HG03442 (cell line): ENCODE results near the gene CDH5.
"Not testable (repeated sequence)": the region's sequence is repeated elsewhere in the genome, so short reads cannot be mapped to it uniquely, and the experiment has no call there.

Experiments
- ATAC-seq: cut with Tn5 transposase; IDR thresholded peaks from one replicate; pipeline ENCODE4 v1.9.1; 2021; ENCODE audit warnings: mild to moderate bottlenecking, moderate library complexity; ENCODE audit not compliant: unreplicated experiment

The CDH5 gene

DNA sequence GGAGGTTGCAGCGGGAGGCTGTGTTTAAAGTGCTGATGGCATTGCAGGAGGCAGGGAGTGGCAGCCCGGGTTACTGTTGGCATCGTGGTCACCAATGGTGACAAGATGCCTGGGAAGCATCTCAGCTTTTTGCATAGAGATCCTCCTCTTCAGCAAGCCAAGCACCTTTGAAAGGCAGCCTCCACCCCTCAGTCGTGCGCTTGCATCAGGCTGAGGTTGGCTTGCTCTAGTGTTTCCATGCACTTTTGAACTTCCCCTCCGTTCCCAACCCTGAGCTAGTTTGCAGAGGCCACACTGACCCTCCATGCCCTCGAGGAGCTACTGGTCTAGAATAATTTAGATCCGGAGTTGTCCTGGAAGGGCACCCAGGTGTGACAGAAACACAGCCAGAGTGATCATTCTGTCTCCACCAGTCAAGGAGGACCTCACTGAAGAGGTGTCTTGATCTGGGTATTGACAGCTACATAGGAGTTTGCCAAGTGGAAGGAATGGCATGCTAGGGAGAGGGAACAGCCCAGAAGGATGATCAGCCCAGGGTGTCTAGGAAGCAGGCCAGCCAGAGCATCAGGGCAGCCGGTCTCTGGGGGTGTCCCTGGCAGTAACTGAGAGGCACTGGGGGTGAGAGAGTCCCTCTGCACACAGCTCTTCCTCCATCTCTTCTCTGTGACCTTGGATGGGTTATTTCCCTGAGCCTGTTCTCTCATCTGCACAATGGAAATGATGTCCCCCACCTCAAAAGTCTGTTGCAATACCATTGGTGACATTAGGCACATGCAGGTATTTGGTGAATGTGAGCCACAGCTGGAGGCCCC is 68.3 kb downstream of the CDH5 start:
- ATAC-seq = no peak

DNA sequence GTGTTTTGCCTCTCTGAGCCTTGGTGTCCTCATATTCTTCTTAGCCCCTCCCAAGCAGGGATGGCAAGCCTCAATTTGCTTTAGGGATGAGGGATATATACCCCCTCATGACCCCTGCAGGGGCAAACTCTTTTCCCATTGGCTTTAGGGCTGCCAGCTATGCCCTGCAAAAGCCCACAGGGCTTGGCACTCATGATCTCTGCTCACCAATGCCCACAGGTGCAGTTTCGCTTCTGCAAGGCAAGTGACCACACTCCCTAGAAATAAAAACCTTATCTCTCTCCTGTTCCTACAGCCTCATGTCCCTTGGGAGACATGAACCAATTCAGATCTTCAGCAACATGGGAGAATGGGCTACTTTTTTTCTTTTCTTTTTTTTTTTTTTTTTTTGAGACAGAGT is 69.4 kb downstream of the CDH5 start:
- ATAC-seq = no peak

DNA sequence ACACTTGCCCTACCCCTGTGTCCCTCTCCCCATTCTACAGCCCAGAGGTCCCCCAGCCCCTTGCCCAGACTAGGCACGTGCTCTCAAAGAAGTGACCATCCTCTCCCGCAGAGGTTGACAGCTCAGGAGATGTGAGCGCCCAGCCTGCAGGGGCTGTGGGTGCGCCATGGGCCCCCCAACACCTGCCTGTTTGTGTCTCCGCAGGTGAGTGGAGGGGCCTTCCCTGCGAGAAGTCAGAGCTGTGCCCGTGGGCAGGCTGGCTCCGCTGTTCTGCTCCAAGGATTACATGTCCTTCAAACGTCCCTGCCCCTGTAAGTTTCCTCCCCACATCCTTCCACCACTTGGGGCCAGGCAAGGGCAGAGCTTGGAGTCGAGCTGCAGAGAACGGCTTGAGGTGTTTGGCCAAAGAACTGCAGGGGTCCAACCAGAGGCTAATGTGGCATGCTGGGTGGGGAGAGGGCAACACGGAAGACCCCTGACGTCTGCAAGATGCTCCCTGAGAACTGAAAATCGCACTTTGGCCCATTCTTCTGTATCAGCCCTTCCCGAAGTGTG is 71.0 kb downstream of the CDH5 start:
- ATAC-seq = no peak

DNA sequence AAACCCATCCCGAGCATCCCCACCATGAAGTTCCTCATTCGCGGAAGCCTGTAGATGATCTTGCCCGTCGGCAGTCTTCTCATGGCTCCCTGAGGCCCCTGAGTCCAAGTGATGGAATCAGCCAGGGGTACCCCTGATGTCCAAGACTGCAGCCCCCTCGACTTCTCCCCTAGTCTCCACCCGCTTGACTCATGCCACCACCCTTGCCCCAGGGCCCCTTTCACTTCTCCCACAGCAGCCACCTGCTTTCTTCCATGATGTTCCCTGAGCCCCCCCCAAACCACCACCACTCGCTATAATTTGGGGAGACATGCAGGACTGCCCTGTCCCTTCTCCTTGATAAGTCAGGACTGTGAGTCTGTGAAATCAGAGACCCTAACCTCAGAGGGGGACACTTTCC is 72.0 kb downstream of the CDH5 start:
- no peak for ATAC-seq

DNA sequence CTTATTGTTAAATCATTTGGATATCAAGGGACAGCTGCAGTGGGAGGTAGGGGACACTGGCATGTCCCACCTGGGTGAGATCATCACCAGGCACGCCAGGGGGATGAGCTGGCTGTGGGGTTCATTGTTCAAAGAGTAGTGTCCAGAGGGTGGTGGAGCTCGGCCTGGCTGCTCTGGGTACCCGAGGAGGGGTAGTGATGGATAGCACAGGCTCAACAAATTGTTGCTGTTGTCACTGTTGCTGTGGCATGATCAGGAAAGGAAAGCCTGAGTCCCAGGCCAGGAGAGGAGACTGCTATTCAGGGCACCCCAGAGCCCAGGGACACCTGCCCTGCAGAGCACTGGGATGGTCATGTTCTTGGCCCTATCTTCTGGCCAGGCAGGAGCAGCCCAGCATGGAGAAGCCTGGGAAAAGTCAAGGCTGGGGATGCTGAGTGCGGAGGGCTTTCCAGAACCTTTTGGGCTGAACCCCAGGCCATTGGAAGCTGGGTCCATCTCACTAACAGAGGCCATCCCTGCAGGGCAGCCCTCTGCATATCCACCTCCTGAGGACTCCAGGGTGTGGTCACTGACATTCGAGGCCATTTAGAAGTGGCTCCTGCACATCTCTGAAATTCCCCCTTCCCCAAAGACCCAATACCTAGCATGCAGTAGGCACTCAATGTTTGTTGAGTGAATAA is 72.7 kb downstream of the CDH5 start:
- ATAC-seq = no peak

DNA sequence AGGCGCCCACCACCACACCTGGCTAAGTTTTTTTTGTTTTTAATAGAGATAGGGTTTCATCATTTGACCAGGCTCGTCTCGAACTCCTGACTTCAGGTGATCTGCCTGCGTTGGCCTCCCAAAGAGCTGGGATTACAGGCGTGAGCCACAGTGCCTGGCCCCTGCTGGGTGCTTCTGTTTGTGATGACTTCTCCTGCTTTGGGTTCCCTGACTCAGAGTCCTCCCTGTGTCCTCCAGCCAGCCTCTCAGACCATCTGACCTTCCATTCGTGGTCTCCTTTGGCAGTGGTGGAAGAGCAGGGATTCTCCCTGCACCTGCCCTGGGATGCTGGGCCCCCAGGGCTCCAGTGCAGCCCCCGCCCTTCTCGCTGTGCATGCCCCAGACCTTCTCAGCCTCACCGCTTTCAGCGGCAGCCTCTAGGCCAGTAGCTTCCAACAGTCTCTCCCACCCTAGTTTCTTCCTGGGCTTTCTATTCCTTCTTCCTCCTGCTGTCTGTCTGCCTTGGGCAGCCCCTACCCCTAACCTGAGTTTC is 73.8 kb downstream of the CDH5 start:
- no peak for ATAC-seq

DNA sequence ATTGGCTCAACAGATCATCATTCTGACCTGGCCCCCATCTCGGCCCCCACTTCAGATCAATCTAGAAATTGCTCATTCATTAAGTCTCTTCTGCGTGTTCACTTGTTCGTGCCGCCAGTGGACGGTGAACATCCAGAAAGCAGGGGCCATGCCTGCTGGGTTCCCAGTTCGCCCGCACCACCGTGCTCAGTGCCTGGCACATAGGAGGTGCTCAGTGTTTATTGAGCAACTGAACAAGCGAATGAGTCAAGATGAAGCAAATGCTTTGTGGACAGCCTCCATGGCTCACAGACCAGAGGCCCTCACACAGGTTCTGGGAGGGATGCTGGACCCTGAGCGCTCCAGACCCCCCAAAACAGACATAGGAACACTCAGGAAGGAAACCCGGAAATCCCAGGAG is 74.5 kb downstream of the CDH5 start:
- ATAC-seq = no peak

DNA sequence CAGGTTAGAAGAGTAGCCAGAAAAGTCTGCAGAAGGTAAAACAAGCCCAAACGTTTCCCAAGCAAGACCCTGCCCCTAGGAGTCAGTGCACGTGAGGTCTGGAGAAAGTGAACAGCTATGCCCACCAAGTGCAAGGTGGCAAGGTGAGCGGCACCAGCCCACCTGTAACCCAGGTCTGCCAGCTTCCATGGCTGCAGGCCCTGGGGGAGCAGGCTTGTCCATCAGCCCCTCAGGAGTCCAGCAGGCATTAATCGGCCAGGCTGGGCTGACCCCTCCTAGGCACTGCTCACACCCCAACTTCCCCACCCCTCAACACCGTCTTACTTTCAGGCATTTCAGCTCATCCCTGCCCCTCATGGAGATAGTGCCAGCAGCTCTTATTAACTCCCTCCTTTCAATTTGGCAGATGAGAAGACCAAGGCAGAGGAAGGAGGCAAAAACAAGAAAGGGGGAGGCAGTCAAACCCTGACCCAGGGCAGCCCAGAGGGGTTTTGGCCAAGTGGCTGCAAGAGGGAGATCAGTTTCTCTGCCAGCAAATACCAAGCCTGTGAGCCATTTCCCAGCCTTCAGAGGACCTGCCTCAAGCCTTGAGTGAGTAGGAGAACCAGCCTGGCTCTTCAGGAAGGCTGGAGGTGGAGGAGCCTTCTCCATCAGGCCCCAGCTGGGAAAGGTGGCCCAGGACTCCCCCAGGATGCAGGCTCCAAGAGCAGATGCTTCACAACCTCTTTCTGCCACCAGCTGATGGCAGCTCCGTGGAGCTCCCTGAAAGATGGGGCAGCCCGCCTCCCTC is 75.3 kb downstream of the CDH5 start:
- no peak for ATAC-seq

DNA sequence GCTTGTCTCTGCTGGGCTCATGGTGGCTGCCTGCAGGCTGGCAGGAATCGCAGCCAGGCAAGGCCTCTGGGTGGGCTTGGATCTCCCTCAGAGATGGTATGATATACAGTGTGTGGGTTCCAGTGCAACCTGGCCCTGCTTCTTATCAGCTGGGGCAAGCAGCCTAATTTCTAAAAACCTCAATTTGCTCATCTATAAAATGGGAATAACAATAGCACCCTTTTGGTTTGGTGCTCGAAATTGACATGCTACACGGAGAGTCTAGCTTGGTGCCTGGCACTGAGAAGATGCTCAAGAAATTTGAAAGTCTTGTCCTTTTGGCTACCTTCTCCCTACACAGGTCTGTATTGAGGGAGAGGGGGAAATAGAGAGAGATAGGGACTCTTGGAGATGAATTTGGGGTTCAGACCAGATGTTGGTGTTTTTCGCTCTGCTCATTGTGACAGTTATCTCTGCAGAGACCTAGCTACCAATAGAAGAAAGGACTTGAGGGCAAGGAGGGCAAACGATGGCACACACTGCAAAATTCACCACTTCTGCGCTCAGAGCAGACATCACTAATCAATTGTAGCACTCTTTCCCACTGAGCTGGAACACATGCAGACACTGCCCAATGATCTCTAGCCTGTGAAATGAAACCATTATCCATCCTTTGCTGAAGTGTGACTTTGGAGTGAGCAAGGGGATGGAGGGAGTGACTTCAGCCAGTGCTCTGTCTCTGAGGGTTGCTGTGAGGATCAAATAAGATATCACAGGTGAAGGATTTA is 76.2 kb downstream of the CDH5 start:
- ATAC-seq = no peak

DNA sequence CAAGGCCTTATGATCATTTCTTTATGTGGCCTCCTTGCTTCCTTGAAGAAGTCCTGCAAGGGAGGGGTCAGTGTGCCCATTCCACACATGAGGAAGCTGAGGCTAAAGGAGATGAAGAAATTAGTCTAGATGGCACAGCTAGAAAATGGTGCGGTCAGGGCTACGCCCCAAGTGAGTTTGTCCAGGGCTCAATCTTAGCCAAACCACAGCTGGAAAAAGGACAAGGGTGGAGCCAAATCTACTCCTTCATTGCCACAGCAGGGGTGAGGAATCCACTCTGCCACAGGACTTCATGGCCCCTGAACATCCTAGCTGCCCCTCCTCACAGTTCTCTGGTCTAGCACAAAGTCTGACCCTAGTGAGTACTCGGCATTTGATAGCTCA is 76.8 kb downstream of the CDH5 start:
- ATAC-seq = no peak

DNA sequence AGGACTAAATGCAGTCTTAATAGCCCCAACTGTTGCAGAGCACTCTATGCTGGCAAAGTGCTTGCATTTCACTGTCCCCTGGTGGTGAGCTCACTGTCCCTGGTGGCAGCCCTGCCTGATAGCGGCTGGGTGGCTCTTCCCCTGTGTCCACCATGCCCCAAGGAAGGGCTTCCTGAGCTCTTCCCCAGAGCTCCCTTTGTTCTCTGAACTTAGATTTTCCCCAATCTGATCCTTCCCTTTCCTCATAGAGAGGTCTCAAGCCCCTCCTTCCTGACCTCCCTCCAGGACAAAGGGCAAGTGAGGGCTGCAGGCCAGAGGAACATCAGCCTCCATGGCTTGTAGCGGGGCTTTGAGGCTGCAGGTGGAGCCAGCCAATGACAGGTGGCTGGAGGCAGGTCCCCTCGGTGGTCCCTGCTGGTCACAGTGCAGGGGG is 77.6 kb downstream of the CDH5 start:
- ATAC-seq = no peak

DNA sequence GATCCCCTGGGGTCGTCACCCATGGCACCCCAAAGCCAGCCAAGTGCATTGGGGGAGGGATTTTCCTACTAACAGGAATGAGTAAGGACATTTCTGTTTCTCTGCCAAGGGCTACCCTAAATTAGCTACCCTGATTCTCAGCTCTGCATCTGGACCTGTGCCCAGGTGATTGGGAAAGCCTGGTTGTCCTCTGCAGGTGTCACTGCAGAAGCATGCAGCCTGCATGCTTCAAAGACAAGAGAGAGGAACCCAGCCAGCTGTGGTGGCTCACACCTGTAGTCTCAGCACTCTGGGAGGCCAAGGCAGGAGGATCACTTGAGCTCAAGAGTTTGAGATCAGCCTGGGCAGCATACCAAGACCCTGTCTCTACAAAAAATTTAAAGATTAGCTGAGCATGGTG is 80.2 kb downstream of the CDH5 start:
- ATAC-seq = no peak

DNA sequence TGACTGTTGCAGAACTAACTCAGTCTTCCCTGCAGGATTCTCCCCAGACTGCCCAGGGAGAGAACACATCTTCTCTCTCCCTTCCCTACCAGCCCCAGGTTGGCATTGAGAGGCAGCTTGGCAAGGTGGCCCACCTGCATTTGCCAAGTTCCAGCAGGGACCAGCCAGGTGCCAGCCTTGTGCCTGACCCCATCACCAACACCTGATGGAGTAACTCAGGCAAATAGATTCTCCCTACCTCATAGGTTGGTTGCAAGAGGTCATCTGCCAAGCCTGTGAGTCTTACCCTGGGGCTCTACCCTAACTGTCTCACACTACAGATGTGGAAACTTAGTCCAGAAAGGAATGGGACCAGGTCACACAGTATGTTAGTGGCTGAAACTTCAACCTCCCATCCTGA is 81.0 kb downstream of the CDH5 start:
- ATAC-seq = no peak

DNA sequence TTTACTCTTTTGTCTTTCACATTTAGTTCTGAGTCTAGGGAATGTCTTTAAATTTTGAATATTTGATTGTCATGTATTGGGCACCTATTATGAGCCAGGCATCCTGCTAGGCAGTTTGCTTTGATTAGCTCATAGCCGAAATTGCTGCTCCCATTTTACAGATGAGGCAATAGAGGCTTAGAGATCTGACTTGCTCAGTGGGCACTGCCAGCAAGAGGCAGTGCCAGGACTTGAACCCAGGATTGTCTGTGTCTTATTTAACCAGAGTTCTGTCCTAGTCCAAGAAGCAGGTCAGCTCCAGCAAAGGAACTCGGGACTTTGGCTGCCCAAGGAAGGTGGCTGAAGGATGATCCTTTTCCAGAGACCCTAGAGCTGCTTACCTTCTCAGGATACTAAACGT is 85.1 kb downstream of the CDH5 start:
- no peak for ATAC-seq

DNA sequence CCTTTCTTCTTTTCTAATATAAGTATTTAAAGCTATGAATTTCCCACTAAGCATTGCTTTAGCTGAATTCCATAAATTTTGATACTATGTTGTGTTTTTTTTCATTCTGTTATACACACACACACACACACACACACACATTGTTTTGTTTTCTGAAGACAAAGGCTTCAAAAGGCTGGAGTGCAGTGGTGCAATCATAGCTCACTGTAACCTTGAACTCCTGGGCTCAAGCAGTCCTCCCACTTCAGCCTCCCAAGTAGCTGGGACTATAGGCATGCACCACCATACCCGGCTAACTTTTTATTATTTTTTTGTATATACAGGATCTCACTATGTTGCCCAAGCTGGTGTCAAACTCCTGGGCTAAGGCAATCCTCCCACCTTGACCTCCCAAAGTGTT is 86.7 kb downstream of the CDH5 start:
- ATAC-seq = not testable (repeated sequence)
